ENCODE data around the gene LACTBL1.

Gene LACTBL1

GRCh38 chr1:22963044-22963677 lies 9.5 kb downstream of the LACTBL1 start:
- Histone ChIP-seq H3K27me3 (ENCODE audit: insufficient read depth, poor library complexity, severe bottlenecking) (peaks cover 8% of the 10 kb centered on the region), H3K4me3 (replicated peaks; ENCODE audit: insufficient read depth, low read length) (no peak overlapping the region), H3K27ac (replicated peaks) (no peak overlapping the region)
- TF ChIP-seq, protein P1, sequence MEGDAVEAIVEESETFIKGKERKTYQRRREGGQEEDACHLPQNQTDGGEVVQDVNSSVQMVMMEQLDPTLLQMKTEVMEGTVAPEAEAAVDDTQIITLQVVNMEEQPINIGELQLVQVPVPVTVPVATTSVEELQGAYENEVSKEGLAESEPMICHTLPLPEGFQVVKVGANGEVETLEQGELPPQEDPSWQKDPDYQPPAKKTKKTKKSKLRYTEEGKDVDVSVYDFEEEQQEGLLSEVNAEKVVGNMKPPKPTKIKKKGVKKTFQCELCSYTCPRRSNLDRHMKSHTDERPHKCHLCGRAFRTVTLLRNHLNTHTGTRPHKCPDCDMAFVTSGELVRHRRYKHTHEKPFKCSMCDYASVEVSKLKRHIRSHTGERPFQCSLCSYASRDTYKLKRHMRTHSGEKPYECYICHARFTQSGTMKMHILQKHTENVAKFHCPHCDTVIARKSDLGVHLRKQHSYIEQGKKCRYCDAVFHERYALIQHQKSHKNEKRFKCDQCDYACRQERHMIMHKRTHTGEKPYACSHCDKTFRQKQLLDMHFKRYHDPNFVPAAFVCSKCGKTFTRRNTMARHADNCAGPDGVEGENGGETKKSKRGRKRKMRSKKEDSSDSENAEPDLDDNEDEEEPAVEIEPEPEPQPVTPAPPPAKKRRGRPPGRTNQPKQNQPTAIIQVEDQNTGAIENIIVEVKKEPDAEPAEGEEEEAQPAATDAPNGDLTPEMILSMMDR (IDR thresholded peaks at IDR 0.05; ENCODE audit: insufficient read depth, low read length), result no peak
- no peak for TF ChIP-seq POLR2AphosphoS5 (IDR thresholded peaks at IDR 0.05; ENCODE audit: low read depth)
- TF ChIP-seq GABPA (IDR thresholded peaks at IDR 0.05; ENCODE audit: low read depth), result no peak
- TF ChIP-seq, protein P2, sequence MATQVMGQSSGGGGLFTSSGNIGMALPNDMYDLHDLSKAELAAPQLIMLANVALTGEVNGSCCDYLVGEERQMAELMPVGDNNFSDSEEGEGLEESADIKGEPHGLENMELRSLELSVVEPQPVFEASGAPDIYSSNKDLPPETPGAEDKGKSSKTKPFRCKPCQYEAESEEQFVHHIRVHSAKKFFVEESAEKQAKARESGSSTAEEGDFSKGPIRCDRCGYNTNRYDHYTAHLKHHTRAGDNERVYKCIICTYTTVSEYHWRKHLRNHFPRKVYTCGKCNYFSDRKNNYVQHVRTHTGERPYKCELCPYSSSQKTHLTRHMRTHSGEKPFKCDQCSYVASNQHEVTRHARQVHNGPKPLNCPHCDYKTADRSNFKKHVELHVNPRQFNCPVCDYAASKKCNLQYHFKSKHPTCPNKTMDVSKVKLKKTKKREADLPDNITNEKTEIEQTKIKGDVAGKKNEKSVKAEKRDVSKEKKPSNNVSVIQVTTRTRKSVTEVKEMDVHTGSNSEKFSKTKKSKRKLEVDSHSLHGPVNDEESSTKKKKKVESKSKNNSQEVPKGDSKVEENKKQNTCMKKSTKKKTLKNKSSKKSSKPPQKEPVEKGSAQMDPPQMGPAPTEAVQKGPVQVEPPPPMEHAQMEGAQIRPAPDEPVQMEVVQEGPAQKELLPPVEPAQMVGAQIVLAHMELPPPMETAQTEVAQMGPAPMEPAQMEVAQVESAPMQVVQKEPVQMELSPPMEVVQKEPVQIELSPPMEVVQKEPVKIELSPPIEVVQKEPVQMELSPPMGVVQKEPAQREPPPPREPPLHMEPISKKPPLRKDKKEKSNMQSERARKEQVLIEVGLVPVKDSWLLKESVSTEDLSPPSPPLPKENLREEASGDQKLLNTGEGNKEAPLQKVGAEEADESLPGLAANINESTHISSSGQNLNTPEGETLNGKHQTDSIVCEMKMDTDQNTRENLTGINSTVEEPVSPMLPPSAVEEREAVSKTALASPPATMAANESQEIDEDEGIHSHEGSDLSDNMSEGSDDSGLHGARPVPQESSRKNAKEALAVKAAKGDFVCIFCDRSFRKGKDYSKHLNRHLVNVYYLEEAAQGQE (IDR thresholded peaks at IDR 0.05; ENCODE audit: insufficient replicate concordance, low read depth), result no peak
- TF ChIP-seq SPI1 (IDR thresholded peaks at IDR 0.05; ENCODE audit: borderline replicate concordance, low read depth), result no peak
- no peak for DNase-seq (ENCODE audit: low read depth in 1 of 2, low spot score in 1 of 2)

- no peak for DNase-seq (ENCODE audit: low read depth in 1 of 2, low spot score in 1 of 2)
- Histone ChIP-seq H3K27me3 (ENCODE audit: insufficient read depth, poor library complexity, severe bottlenecking) (peaks cover 2% of the 10 kb centered on the region), H3K27ac (replicated peaks) (no peak overlapping the region), H3K4me3 (replicated peaks; ENCODE audit: insufficient read depth, low read length) (no peak overlapping the region)
- TF ChIP-seq SPI1 (IDR thresholded peaks at IDR 0.05; ENCODE audit: borderline replicate concordance, low read depth) (no peak), POLR2AphosphoS5 (IDR thresholded peaks at IDR 0.05; ENCODE audit: low read depth) (no peak)
Measured at GRCh38 chr1:22962558-22962957, 10.1 kb downstream of the LACTBL1 start.

DNA sequence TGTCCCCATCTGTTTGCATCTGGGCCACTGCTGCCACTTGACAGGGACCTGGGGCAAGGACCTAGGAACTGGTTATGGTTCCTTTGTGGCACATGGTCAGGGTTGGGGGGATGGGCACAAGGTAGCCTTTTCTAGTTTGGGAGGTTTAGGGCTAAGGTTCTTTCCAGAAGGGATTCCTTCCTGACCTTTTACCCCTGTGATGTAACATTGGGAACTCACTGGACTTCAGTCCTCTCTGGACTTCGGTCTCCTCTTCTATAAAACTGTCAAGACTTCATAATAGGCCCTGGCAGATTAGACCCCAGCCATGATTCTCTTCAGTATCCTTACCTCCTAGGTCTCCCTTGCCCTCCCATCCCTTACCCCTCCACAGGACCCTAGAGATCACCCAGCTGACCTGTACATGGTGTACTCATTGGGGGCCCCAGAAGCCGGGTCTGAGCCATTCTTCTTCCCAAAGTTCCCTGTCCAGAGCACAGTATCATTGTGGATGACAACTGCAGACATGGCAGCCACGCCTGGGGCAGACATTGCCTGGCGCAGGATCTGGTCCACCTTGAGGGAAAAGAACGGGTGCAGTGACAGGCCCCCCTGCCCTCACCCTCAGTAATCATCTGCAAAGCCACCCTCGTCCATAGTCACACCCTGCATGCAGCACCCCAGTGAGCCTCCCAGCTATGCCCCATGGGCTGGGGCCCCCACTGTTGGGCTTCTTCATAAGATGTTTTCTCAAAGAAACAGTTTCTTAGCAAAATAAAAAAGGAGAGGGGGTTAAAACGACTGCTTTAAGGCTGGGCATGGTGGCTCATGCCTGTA lies 12.9 kb downstream of the LACTBL1 start:
- Histone ChIP-seq H3K4me3 (replicated peaks; ENCODE audit: insufficient read depth, low read length) (no peak overlapping the region), H3K27me3 (ENCODE audit: insufficient read depth, poor library complexity, severe bottlenecking) (peaks cover 2% of the 10 kb centered on the region), H3K27ac (replicated peaks) (no peak overlapping the region)
- TF ChIP-seq GABPA (IDR thresholded peaks at IDR 0.05; ENCODE audit: low read depth) (no peak), SPI1 (IDR thresholded peaks at IDR 0.05; ENCODE audit: borderline replicate concordance, low read depth) (no peak), POLR2AphosphoS5 (IDR thresholded peaks at IDR 0.05; ENCODE audit: low read depth) (no peak)
- TF ChIP-seq, protein P2 (IDR thresholded peaks at IDR 0.05; ENCODE audit: insufficient replicate concordance, low read depth), result no peak
- TF ChIP-seq, protein P1 (IDR thresholded peaks at IDR 0.05; ENCODE audit: insufficient read depth, low read length), result no peak
- no peak for DNase-seq (ENCODE audit: low read depth in 1 of 2, low spot score in 1 of 2)

- DNase-seq (ENCODE audit: low read depth in 1 of 2, low spot score in 1 of 2), result no peak
- no peak overlapping the region for H3K27ac ChIP-seq (replicated peaks)
- peaks cover 6% of the 10 kb centered on the region for H3K27me3 ChIP-seq (ENCODE audit: insufficient read depth, poor library complexity, severe bottlenecking)
- no peak for TF ChIP-seq GABPA (IDR thresholded peaks at IDR 0.05; ENCODE audit: low read depth)
- TF ChIP-seq SPI1 (IDR thresholded peaks at IDR 0.05; ENCODE audit: borderline replicate concordance, low read depth), result no peak
- H3K4me3 ChIP-seq (replicated peaks; ENCODE audit: insufficient read depth, low read length), result no peak overlapping the region
Measured at GRCh38 chr1:22958556-22958955, 14.1 kb downstream of the LACTBL1 start.
